8988T (cell line): Measurements from ENCODE around the gene VWA8.
A peak's percentile ranks its signal among the peaks of the same experiment; 100 is the strongest.

Experiments
- DNase-seq: peaks from one replicate; pipeline ENCODE4 v3.0.0; 2011

Gene VWA8

DNA sequence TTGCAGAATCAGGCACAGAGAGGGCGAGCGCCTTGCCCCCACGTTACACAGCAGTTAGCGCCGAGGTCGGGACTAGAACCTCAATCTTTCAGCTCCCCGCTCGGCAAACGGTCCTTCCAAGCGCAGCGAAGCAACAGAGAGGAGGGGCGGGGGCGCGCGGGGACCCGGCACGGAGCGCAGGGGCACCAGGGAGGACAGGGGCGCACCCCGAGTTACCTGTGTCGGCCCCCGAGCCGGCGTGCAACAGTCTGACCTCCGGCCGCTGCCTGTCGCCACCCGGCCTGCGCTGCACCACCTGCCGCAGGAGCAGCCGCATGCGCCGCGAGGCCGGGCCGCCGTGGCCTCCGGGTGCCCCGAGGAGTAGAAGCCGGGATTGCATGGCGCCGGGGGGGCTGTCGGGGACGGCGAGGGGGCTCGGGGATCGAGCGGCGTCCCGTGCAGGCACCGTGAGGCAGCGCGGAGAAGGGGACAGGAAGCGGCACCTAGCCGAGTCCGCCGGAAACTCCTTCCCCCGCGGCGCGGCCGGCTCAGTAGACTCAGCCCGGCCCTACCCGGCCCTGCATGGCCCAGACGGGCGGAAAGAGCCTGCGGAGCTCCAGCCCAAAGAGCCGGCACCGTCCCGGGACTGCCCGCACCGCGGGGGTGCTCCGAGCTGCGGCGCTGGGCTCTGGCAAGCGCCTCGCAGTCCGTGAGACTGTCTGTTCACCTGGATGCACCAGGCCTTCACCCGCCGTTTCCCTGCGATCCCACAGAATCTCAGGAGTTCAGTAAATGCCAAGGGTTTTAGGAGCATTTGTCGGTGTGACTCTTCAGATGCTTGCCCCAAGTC is at the start of gene VWA8:
VWA8 (minus strand) TSS at position 473 of the 829 bp plus-strand sequence; CDS start at position 379, 94 bp downstream.
- peak; percentile 71 for DNase-seq

DNA sequence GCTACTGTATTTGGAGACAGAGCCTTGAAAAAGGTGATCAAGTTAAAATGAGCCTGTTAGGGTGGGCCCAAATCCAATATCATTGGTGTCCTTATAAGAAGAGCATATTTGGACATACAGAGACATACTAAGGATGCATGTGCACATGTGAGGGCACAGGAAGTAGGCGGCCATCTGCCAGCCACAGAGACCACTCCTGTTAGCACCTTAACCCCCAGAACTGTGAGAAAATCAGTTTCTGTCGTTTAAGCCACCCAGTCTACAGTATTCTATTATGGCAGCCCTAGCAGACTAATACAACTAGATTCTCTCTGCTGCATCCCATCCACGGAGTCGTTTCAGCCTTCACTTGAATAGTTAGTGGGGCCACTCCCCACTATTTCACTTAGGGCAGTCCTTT is 48.1 kb upstream of the VWA8 start:
- no peak for DNase-seq

DNA sequence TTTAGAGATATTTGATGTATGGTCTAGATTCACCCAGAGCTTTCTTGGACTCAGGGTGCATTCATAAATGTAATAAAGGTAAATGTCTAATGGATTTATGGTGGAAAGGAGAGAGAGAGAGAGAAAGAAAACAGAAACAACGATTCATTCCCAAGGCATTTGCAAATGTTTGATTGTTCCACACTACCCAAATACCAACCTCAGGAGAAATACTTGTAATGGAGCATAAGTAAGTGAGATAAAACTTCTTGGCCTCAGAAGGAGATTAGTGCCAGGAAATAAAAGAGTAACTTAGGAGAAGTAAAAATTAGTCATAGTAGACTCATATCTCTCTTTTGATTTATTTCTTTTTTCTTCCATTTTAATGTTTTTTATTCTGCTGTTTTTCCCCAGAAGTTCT is 46.9 kb upstream of the VWA8 start:
- no peak for DNase-seq

DNA sequence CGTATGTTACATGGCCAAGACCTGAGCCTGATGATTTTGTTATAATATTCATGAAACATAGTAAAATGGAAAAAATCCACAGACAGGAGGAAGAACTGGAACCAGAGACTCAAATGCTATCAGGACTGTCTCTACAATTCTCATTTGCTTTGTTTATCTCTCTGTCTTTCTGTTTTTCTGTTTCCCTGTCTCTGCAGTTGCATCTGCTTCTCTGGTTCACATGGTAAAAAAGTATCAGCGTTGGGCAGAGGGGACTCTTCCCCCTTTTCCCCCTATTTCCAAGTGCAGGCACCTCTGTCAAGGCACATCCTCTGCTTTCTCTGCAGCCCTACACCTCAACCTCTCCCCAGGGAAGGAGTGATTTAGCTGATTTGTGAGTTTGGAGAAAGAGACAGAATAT is 41.2 kb upstream of the VWA8 start:
- no peak for DNase-seq

DNA sequence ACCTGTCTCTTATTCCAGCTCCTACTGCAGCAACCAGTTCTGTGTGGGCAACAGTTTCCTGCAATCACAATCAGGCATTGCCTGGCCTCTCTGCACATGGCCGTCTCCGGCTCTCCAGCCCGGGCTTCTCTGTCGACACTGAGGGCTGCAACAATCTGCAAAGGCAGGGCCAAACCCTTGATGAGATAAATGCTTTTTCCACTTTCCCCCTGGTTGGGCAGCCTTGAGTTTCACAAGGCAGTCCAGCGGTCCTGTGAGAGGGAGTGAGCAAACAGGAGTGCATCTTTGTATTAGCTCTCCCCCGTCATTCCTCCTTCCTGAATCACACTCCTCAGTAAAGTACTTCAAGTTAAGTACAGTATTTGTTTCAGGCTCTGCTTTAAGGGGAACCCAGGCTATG is 40.7 kb upstream of the VWA8 start:
- DNase-seq = no peak

DNA sequence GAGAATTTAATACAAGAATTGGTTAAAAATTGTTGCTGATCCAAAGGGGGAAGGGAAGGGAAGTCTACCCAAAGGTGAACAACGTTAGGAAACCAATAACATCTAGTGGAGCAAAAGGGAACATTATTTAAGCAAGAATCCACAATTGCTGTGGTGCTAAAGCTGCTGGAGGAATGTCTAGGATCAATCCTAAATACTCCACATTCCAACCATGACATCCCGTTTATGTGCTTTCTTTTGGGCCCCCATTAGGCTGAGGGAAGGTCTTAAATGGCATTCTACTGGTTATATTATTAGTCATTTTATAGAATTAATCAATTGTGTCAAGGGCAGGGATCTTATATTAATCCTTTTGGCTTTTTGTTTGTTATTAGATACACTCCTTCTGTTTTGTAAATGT is 39.9 kb upstream of the VWA8 start:
- DNase-seq = no peak

DNA sequence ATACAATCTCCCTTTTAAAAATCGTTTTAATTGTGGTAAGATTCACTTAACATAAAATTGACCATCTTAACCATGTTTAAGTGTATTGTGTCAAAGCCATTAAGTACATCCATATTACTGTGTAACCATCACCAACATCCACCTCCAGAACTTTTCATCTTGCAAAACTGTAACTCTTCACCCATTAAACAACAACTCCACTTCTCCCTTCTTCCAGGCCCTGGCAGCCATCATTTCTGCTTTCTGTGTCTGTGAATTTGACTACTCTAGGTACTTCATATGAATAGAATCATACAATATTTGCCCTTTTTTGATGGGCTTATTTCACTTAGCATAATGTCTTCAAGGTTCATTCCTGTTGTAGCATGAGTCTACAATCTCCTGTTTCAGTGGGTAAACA is 36.5 kb upstream of the VWA8 start:
- no peak for DNase-seq

DNA sequence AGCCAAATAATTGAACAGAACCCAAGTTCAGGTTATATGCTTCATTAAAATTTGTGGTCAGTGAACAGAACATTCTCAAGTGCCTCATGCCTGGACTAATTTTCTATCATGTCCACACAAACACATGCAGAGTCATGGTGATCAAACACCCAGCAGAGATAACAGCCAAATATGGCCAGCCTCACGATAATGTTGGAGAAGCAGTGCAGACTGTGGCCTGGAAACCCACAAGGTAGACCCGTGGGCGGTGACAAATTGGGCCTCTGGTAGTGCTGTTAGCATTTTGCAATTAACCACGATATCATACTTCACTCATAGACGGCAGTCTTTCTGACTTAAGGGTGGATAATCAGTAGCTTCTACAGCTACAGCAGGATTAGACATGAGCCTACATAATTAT is 35.0 kb upstream of the VWA8 start:
- DNase-seq = no peak

DNA sequence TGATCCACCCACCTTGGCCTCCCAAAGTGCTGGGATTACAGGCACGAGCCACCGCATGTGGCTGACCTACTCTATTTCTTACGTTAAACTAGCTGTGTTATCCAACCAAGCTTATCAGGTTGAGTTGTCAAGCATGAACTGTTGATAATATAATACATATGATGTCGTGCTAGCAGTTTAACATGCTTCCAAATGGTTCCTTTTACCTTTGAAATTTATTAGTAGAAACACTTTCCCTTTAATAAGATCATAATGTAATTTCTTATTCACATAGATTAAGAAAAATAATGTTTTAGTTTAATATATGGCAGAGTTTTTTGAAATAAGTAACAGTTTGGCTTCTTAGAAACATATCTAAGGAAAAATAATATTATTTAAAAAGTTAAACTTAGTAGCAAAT is 34.4 kb upstream of the VWA8 start:
- no peak for DNase-seq

DNA sequence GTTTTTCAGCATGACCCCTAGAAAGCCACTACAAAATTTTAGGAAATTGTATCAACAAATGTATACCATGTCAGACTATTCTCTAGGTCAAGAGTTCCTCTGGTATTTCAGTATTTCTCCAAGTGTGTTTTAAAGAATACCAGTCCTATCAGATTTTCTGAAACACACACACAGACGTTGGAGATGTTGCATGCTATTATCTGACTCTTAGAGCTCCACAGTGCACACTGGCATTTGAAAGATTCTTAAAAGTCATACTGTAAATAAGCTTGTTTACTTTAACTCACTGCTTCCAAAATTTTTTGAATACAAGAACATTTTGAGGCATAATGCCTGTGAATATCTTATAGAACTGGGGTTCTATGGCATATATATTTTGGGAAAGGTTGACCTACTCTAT is 33.8 kb upstream of the VWA8 start:
- DNase-seq = no peak

DNA sequence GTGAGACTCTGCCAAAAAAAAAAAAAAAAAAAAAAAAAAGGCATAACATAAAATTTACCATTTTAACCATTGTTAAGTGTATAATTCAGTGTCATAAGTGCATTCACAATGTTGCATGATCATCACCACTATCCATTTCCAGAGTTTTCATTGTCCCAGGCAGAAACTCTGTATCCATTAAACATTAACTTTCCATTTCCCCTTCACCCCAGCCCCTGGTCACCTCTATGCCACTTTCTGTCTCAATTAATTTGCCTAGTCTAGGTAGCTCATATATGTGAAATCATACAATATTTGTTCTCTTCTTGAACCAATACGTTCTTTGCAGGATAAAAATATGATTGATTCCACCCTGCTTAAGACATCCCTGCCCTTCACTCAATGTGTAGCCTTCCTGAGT is 31.0 kb upstream of the VWA8 start:
- DNase-seq = no peak

DNA sequence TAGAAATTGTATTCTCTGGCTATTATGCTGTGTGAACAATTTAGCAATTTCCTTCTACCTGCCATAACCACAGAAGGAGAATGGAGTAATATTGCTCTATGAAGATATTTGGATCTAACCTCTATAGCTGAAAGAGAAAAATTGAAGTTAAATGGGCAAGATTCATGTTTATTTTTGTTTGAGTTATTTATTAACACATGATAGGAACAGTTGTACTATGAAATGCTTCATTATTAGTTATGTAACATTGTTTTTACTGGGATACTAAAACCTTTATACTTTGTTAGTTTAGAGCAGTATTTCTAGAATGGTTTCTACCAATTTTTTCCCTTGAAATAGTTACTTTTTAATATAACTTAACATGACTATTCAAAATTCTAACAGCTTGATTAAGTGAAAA is 27.3 kb upstream of the VWA8 start:
- DNase-seq = no peak

DNA sequence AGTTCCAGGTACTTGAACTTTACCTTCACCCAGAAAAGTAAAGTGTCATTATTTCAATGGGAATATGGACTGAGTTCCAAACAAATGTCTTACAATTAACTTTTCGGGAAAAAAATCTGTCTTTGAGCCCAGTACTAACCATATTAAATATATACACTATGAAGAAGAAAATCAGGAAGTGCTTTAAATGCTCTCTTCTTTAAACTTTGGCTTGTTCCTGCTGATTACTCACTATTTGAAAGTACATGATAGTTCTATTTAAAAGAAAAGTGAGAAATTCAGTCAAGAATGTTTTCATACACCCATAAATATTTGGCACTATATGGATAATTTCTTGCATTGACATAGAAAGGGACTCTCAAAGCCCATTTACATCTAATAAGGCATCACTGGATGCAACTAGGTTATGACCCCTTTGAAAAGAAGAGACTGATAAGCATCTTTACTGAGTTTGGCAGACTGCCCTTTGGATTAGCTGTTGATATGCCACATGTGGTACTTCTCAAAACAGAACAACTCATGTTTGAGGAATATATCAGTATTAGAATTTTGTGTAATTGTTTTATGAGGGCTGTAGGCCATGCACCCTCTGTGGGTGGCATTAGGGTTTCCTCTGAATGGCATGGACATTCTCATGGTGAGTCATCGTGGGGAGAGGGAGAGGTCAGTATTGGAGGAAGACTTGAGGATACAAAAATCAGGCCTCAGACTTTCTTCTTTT is 25.0 kb upstream of the VWA8 start:
- no peak for DNase-seq

DNA sequence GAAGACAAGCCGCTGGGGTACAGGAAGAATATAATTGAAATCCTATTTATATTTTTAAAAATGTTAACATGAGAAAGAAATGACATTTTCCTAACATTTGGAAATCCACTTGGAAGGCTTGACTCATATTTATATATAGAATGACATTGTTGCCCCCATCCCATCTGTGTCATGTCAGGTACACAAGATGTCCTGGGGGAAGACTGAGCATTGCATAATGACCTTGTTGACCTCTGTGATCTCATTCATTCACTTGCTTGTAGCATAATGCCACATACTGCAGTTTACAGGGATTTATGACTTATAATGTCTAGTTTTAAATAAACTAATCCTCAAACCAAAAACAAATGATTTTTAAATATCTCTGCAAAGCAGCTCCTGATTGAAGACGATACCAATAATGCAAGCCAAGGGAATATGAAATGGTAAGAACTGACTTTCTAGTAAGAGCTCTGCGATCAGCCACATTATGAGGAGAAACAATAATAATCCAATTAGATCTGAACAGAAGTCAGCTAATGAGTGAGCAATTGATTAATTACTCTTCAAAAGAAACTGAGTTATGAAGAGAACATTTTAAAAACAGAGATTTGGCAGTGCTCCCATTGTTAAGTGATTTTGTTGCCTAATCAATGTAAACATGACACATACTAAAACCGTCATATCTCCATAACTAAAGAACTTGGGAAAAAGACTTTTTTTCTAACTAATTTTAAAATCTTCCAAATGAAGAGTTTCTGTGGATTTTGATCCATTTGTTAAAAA is 21.2 kb upstream of the VWA8 start:
- DNase-seq = no peak

DNA sequence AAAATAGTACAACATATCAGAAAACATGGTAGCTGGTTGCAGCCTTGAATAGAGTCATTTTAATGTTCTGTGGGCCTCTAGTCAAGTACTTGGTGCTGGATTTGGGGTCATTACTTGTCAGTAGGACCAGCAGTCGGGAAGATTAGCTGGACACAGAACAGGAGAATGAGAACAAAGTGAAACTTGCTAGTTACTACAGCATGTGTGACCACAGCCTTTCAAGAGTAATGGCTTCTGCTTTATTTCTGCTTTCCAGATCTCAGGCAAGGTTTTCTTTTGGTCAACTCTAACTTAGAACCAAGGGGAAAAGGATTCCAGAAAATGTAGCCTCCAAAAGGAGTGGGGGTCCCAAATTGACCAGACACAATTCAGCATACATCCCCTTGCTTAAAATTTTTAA is 17.1 kb upstream of the VWA8 start:
- DNase-seq = no peak

DNA sequence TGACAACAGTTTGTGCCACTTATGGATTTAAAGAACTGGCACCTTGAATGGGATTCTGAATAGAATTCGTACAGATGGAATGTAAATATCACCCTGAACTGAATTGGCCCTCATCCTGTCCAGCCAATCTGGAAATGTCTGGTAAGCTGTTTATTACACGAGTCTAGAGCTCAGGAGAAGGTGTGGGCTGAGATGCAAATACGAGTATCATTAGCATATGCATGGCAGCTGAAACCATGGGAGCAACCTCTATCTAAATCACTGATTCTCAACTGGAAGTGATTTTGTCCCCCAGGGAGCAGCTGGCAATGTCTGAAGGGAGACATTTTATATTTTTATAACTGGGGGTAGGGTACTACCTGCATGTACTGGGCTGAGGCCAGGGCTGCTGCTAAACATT is 15.6 kb upstream of the VWA8 start:
- DNase-seq = no peak

DNA sequence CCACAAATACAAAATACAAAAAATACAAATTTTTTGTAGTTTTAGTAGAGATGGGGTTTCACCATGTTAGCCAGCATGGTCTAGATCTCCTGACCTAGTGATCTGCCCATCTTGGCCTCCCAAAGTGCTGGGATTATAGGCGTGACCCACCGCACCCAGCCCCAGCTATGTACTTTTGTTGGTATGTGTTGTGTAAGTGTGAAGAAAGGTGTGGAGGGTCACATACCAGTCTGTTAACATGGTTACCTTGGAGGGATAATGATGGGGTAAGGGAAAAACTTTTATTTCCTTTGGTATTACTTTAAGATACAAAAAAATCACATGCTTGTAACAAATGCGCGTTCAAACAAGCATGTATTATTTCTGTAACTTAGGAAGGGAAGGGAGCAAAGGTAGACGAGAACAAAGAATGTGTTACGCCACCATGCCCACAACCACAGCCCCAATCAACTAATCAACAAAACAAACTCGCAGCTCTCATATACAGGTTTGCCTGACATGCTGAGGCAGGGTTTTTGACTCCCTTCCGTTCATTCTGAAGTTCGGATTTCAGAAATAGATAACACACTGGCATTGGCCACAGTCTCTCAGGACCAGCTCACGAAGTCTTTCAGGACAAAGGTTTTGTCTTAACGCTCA is 13.5 kb upstream of the VWA8 start:
- DNase-seq = no peak

DNA sequence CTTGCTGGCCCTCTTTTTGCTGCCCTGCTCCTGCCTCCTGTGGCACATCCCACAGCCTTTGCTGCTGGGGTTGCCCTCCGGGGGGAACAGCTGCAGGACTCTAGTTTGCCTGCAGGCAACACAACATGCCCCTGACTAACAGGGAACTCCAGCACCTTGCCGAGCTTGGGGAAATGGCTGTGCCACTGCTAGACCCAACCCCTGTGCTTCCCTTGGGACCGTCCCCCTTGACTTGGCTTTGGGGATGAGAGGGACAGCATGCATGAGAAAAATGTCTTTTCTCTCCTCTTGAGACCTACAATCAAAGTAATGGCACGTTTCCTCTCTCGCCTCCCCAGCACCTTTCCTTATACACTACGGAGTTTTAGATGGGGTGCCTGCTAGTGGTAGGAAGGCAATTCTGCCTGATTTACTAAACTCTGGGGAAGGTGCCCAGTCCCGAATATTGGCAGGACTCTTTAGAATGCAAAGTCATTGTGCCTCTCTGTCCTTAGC is 12.4 kb upstream of the VWA8 start:
- DNase-seq = no peak

DNA sequence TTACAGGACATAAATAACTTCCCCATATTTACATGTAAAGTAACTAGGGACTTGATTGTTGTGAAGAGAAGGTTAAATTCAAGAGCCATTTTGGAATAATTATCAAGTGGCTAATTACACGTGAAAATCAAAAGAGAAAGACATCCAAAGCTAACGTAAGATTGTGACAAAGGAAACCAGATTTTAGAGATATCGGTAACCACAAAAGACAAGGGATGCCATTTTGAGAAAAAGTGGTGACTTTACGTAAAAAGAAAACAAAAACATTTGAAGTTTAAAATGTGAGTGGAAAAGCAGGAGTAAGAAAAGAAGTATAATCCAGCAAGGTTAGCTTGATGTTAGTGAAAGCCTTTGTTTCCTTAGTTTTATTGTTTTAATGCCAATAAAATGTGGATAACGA is 10.9 kb upstream of the VWA8 start:
- no peak for DNase-seq

DNA sequence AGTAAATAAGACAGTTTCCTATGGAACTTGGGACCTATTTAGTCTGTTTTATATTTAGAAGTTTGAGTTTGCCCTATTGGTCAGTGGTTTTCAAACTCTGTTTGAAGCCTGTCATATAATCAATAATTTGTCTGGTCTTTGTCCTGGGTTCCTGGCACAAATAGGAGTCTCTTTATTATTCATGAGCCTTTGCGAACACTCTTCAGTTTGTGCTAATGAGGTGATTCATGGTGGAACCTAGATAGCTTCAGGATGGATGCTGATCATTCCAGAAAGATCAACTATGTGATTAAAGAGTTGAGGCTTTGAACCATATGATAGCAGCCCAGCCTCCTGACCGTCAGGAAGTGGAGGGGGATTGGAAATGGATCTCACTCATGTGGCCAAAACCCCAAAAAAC is 10.0 kb upstream of the VWA8 start:
- DNase-seq = no peak

DNA sequence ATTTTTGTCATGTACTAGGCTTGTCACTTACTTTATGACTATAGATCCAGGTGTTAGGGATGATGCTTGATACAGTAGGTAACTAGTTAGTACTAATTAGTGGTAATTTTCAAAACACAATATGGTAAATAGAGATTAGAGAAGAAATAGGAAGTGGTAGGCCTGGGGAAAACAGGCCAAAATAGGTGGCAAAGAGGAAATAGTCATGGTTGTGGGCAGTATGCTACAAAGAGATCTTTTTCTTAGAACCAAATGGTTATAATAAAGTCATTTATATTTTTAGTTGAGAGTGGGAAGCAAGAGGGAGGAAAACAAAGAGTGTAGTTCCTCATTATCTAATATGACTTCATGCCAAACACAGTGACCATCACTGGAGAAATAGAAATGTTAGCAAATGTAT is 9.1 kb upstream of the VWA8 start:
- DNase-seq = no peak

DNA sequence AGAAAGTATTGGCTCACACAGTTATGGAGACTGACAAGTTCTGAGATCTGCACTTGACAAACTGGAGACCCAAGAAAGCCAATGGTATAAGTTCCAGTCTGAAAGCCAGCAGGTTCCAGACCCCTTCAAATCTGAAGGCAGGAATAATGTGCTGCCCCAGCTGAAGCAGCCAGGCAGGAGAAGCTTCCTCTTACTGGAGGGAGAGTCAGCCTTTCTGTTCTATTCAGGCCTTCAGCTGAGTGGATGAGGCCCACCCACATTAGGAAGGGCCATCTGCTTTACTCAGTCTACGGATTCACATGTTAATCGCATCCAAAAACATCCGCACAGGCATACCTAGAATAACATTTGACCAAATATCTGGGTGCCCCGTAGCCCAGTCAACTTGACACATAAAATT is 8.2 kb upstream of the VWA8 start:
- DNase-seq = no peak

DNA sequence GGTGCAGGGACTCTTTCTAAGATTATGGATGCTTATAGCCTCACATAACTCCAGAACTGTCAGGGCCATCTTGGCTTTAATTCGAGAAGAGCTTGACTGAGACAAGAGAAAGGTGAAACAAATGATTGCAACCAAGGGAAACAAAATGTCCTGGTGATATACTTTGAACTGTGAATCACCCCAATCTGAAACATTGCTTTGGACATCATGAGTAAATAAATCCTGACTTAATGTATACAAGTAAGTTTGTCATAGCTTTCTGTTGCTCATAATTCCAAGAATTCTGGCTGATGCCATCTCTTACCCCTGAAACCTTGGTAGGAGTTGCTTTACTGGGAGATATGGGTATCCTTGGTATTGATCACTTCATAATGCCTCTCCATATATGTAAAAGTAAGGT is 5.8 kb upstream of the VWA8 start:
- DNase-seq = no peak
